SU-DHL-6 (cell line): ENCODE measurements around the gene TP73.

Source experiments
- H2AFZ ChIP-seq: fragments of 200-600 bp; sonication (generic); 2 replicates; pipeline ENCODE4 v1.6.1; 2014; ENCODE audit warnings: low read depth, mild to moderate bottlenecking, moderate library complexity, mixed read lengths, antibody characterized with exemption, low read length; ENCODE audit not compliant: severe bottlenecking
- H3F3A ChIP-seq: fragments of 200-600 bp; shearing (Covaris generic); 2 replicates; pipeline ENCODE4 v1.6.0; 2016; ENCODE audit warnings: antibody characterized with exemption, mild to moderate bottlenecking; ENCODE audit not compliant: insufficient read depth
- H3K27ac ChIP-seq: fragments of 200-600 bp; sonication (generic); 2 replicates; pipeline ENCODE4 v1.5.1; 2016; ENCODE audit warnings: low read depth, mild to moderate bottlenecking, low read length, moderate library complexity, mixed read lengths
- H3K27me3 ChIP-seq: fragments of 200-600 bp; sonication (generic), shearing (Covaris generic); 2 replicates; pipeline ENCODE4 v1.6.0; 2014; ENCODE audit warnings: mild to moderate bottlenecking, low read length
- H3K36me3 ChIP-seq: fragments of 200-600 bp; sonication (generic); 2 replicates; pipeline ENCODE4 v1.6.1; 2014; ENCODE audit warnings: mild to moderate bottlenecking, low read length, mixed read lengths
- H3K4me2 ChIP-seq: fragments of 300-600, 200-600 bp; shearing (Covaris generic), sonication (generic); 2 replicates; pipeline ENCODE4 v1.6.0; 2014; ENCODE audit warnings: low read length, low read depth, mild to moderate bottlenecking; ENCODE audit not compliant: poor library complexity, severe bottlenecking
- H3K4me3 ChIP-seq: fragments of 200-600 bp; sonication (generic); 2 replicates; pipeline ENCODE4 v1.5.1; 2014; ENCODE audit warnings: antibody characterized with exemption, low read length, mild to moderate bottlenecking, mixed read lengths; ENCODE audit not compliant: insufficient read depth, poor library complexity, severe bottlenecking
- H3K79me2 ChIP-seq: fragments of 200-600 bp; sonication (generic); 2 replicates; pipeline ENCODE4 v1.6.1; 2014; ENCODE audit warnings: mild to moderate bottlenecking, low read length, moderate library complexity; ENCODE audit not compliant: insufficient read depth
- H3K9ac ChIP-seq: fragments of 200-600 bp; sonication (generic); 2 replicates; pipeline ENCODE4 v1.7.0; 2014; ENCODE audit warnings: mild to moderate bottlenecking, low read length
- H3K9me2 ChIP-seq: fragments of 200-600 bp; sonication (generic); replicated peaks from 2 replicates; pipeline ENCODE4 v1.6.1; 2014; ENCODE audit warnings: low read length; ENCODE audit not compliant: insufficient read depth
- H3K9me3 ChIP-seq: fragments of 200-600 bp; sonication (generic); 2 replicates; pipeline ENCODE4 v1.6.1; 2014; ENCODE audit warnings: low read length, mixed read lengths; ENCODE audit not compliant: insufficient read depth
- H4K20me1 ChIP-seq: fragments of 200-600 bp; sonication (generic); 2 replicates; pipeline ENCODE4 v1.6.1; 2014; ENCODE audit warnings: low read depth, mild to moderate bottlenecking, antibody characterized with exemption, low read length, moderate library complexity, mixed read lengths
- CTCF ChIP-seq: fragments of 200-600 bp; sonication (generic); IDR thresholded peaks from one replicate; pipeline ENCODE4 v1.5.1; 2017; ENCODE audit warnings: antibody characterized with exemption, mild to moderate bottlenecking, low read length, moderate library complexity; ENCODE audit not compliant: insufficient read depth, poor library complexity, severe bottlenecking
- EZH2phosphoT487 ChIP-seq: fragments of 200-600 bp; sonication (generic), shearing (Covaris generic); conservative IDR thresholded peaks from 2 replicates; pipeline ENCODE4 v1.6.1; 2018; ENCODE audit warnings: mild to moderate bottlenecking, antibody characterized with exemption, low read length, moderate library complexity, mixed read lengths

The TP73 gene

DNA sequence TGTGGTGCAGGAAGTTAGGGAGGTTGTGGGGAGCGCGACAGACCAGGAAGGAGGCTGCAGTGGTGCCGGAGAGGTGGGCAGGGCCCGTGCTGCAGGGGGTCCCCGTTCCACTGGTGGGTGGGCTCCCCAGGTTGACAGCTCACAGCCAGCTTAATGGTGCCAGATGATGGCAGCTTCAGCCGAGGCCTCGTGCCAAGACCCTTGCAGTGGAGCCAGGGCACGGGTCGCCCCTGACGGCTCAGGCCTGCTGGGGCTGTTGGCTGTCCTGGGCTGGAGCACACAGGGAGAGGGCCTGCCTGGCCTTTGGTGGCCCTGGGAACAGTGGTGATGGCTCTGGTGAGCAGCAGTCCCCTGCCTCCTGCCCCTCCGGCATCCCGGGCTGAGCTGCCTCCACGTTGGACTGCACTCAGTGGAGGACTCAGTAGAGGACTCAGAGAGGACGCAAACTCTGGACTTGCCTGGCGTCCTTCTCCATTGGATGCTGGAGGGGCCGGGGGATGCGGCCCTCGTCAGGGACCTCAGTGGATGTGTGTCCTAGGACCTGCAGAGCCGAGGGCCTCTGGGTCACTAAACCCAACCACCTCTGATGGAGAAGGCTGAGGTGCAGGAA is 53.1 kb downstream of the TP73 start:
- Histone ChIP-seq H4K20me1 (no peaks in the 10 kb centered on the region), H3K9me3 (no peaks in the 10 kb centered on the region), H3K36me3 (no peaks in the 10 kb centered on the region), H3K9me2 (no peaks in the 10 kb centered on the region), H3K4me3 (no peak overlapping the region), H3K27me3 (no peaks in the 10 kb centered on the region), H3K79me2 (no peaks in the 10 kb centered on the region), H3F3A (no peaks in the 10 kb centered on the region), H3K27ac (no peak overlapping the region), H3K4me2 (no peak overlapping the region), H3K9ac (no peak overlapping the region), H2AFZ (no peak overlapping the region)
- TF ChIP-seq EZH2phosphoT487: no peak

DNA sequence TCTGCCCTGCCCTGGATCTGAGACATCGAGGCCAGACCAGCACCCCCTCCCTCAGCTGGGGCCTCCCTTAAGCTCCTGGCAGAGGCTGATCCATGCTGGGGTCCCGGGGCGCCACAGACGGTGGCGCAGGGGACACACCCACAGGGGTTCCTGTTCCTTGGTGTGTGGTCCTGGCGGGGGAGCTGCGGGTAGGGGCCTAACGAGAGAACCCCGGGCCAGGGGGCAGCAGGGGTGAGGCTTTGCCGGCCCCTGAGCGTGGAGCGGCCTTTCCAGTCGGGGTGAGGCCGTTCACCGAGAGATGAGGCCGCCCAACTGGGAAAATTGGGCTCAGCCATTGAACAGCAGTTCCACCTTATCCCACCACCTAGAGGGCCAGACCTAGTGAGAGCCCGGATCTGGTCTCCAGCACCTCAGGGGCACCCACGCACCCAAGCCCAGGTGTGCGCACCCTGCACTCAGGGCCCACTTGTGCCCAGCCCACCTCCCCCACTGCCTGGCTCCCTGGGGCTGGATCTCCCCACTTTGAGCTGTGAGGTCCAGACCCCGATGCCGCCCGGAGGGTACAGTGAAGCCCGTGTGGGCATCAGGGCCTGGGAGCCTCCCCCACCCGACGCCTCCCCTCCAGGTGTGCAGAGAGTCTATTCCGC is 54.5 kb downstream of the TP73 start:
- no peaks in the 10 kb centered on the region for H3K9me3 ChIP-seq
- no peak overlapping the region for H3K27ac ChIP-seq
- H3K4me2 ChIP-seq: no peak overlapping the region
- no peaks in the 10 kb centered on the region for H4K20me1 ChIP-seq
- H3K9me2 ChIP-seq: no peaks in the 10 kb centered on the region
- TF ChIP-seq EZH2phosphoT487: no peak
- TF ChIP-seq CTCF: no peak
- no peaks in the 10 kb centered on the region for H3K27me3 ChIP-seq
- H3K79me2 ChIP-seq: no peaks in the 10 kb centered on the region
- H3F3A ChIP-seq: no peaks in the 10 kb centered on the region
- no peak overlapping the region for H3K9ac ChIP-seq
- no peak overlapping the region for H2AFZ ChIP-seq
- no peaks in the 10 kb centered on the region for H3K36me3 ChIP-seq
- H3K4me3 ChIP-seq: no peak overlapping the region

DNA sequence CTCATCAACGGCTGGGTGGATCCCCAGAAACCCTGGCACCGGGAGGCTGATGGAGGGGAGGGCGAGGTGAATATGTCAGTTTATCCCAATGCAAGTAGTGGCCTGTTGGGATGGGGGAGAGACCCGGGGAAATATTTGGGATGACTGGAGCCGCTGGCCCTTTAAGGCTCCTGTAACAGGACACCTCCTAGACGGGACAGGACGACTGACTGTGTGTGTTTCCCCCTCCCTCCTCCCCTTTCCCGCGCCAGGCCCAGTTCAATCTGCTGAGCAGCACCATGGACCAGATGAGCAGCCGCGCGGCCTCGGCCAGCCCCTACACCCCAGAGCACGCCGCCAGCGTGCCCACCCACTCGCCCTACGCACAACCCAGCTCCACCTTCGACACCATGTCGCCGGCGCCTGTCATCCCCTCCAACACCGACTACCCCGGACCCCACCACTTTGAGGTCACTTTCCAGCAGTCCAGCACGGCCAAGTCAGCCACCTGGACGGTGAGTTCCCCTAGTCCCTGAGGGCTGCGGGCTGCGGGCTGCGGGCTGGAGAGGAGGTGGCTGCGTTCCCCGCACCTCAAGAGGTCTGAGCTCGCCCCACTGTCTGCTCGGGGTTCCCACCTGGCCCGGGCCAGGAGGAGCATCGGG is 55.1 kb downstream of the TP73 start:
- no peak overlapping the region for H3K4me2 ChIP-seq
- H3K9ac ChIP-seq: no peak overlapping the region
- no peak overlapping the region for H3K4me3 ChIP-seq
- no peaks in the 10 kb centered on the region for H3K36me3 ChIP-seq
- no peaks in the 10 kb centered on the region for H3K27me3 ChIP-seq
- TF ChIP-seq EZH2phosphoT487 (no peak), CTCF (no peak)
- no peak overlapping the region for H3K27ac ChIP-seq
- H3F3A ChIP-seq: no peaks in the 10 kb centered on the region
- H3K79me2 ChIP-seq: no peaks in the 10 kb centered on the region
- no peaks in the 10 kb centered on the region for H3K9me3 ChIP-seq
- H2AFZ ChIP-seq: no peak overlapping the region
- no peaks in the 10 kb centered on the region for H3K9me2 ChIP-seq
- no peaks in the 10 kb centered on the region for H4K20me1 ChIP-seq

GRCh38 chr1:3707939-3708328 is 55.6 kb downstream of the TP73 start:
- Histone ChIP-seq H3K4me3 (no peak overlapping the region), H3K27me3 (no peaks in the 10 kb centered on the region), H4K20me1 (no peaks in the 10 kb centered on the region), H3K79me2 (no peaks in the 10 kb centered on the region), H3K9me2 (no peaks in the 10 kb centered on the region), H3F3A (no peaks in the 10 kb centered on the region), H3K9me3 (no peaks in the 10 kb centered on the region), H3K4me2 (no peak overlapping the region), H3K9ac (no peak overlapping the region), H3K27ac (no peak overlapping the region), H2AFZ (no peak overlapping the region), H3K36me3 (no peaks in the 10 kb centered on the region)
- TF ChIP-seq CTCF (no peak), EZH2phosphoT487 (no peak)
